ENCODE measurements around the gene MRPS35. TPM values are rescaled to one million over a fixed set of nuclear protein-coding genes. Genes with fewer than 3 reads are reported as not detected.

The MRPS35 gene
- total RNA-seq, 8 experiments from 2014 or later: 42.2 to 67.7 (median 54.7) TPM

GRCh38 chr12:27689558-27690180, 21.0 kb upstream of the MRPS35 start:
- Histone ChIP-seq H3K27ac (no peak overlapping the region), H3K4me1 (replicated peaks in 1 of 2) (no peaks in the 10 kb centered on the region), H3K4me3 (no peak overlapping the region)
- WGBS, 10 experiments: 88 to 100% (median 93%) methylated on average over 1 to 11 of the region's 13 CpGs; no CpG with 5 or more reads in 1 of the 10 experiments
- ATAC-seq (replicated peaks in 6 of 8): no peak
- in situ Hi-C loops (cut with MboI; ENCODE audit: low pct_unique_long_range_greater_than_20kb in 2 of 9, low sequenced_read_pairs in 9 of 9, unreplicated experiment in 9 of 9): no loop called here

GRCh38 chr12:27693403-27693802, 17.2 kb upstream of the MRPS35 start:
- WGBS, 10 experiments: 79 to 100% (median 94%) methylated on average over 2 of the region's 2 CpGs; no CpG with 5 or more reads in 1 of the 10 experiments
- Histone ChIP-seq H3K4me3 (no peak overlapping the region), H3K27ac (no peak overlapping the region), H3K4me1 (replicated peaks in 1 of 2) (no peaks in the 10 kb centered on the region)
- no peak for ATAC-seq (replicated peaks in 6 of 8)
- in situ Hi-C loops (cut with MboI; ENCODE audit: low pct_unique_long_range_greater_than_20kb in 2 of 9, low sequenced_read_pairs in 9 of 9, unreplicated experiment in 9 of 9): no loop called here

- 86 to 100% (median 93%) methylated on average over 2 to 6 of the region's 6 CpGs for WGBS, 10 experiments
- in situ Hi-C loops (cut with MboI; ENCODE audit: low pct_unique_long_range_greater_than_20kb in 2 of 9, low sequenced_read_pairs in 9 of 9, unreplicated experiment in 9 of 9): no loop called here
- no peaks in the 10 kb centered on the region for H3K4me1 ChIP-seq (replicated peaks in 1 of 2)
- no peak overlapping the region for H3K4me3 ChIP-seq
- H3K27ac ChIP-seq: no peak overlapping the region
- no peak for ATAC-seq (replicated peaks in 6 of 8)
Observed at GRCh38 chr12:27695556-27696292, 14.9 kb upstream of the MRPS35 start.

- H3K27ac ChIP-seq: no peak within 1 kb of the TSS
- ATAC-seq (replicated peaks in 6 of 8): peak in 1 of 8 experiments; percentile 45
- H3K4me3 ChIP-seq: no peak within 1 kb of the TSS
- no peaks in the 10 kb centered on the region for H3K4me1 ChIP-seq (replicated peaks in 1 of 2)
- WGBS, 10 experiments: 0 to 100% (median 90%) methylated on average over 1 to 5 of the region's 5 CpGs; no CpG with 5 or more reads in 2 of the 10 experiments
- in situ Hi-C loops (cut with MboI; ENCODE audit: low pct_unique_long_range_greater_than_20kb in 2 of 9, low sequenced_read_pairs in 9 of 9, unreplicated experiment in 9 of 9): no loop called here
Observed at GRCh38 chr12:27696293-27696652, 14.4 kb upstream of the MRPS35 start, which contains the start of gene REP15. Gene REP15 (plus strand): TSS chr12:27696447. CDS start chr12:27696563, 116 bp downstream.

GRCh38 chr12:27696864-27697564, 13.6 kb upstream of the MRPS35 start:
- 89 to 100% (median 100%) methylated on average over 1 to 3 of the region's 3 CpGs; no CpG with 5 or more reads in 1 of the 10 experiments for WGBS, 10 experiments
- Histone ChIP-seq H3K27ac (no peak overlapping the region), H3K4me3 (no peak overlapping the region), H3K4me1 (replicated peaks in 1 of 2) (no peaks in the 10 kb centered on the region)
- in situ Hi-C loops (cut with MboI; ENCODE audit: low pct_unique_long_range_greater_than_20kb in 2 of 9, low sequenced_read_pairs in 9 of 9, unreplicated experiment in 9 of 9): no loop called here
- no peak for ATAC-seq (replicated peaks in 6 of 8)

- Histone ChIP-seq H3K27ac (no peak overlapping the region), H3K4me1 (replicated peaks in 1 of 2) (peaks cover 0 to 2% of the 10 kb centered on the region in 2 donors), H3K4me3 (no peak overlapping the region)
- WGBS, 10 experiments: 4 to 48% (median 14%) methylated on average over 1 to 4 of the region's 4 CpGs; no CpG with 5 or more reads in 1 of the 10 experiments
- in situ Hi-C loops (cut with MboI; ENCODE audit: low pct_unique_long_range_greater_than_20kb in 2 of 9, low sequenced_read_pairs in 9 of 9, unreplicated experiment in 9 of 9): no loop called here
- ATAC-seq (replicated peaks in 6 of 8): peak; percentile 67 to 98 (median 94)
Observed at GRCh38 chr12:27703720-27704452, 6.7 kb upstream of the MRPS35 start.

- ATAC-seq (replicated peaks in 6 of 8): no peak
- in situ Hi-C loops (cut with MboI; ENCODE audit: low pct_unique_long_range_greater_than_20kb in 2 of 9, low sequenced_read_pairs in 9 of 9, unreplicated experiment in 9 of 9): no loop called here
- H3K27ac ChIP-seq: no peak overlapping the region
- 80 to 100% (median 90%) methylated on average over 1 to 3 of the region's 8 CpGs; no CpG with 5 or more reads in 3 of the 10 experiments for WGBS, 10 experiments
- peaks cover 0 to 7% of the 10 kb centered on the region in 2 donors for H3K4me1 ChIP-seq (replicated peaks in 1 of 2)
- H3K4me3 ChIP-seq: no peak overlapping the region
Observed at GRCh38 chr12:27705263-27705662, 5.4 kb upstream of the MRPS35 start.

- in situ Hi-C loops (cut with MboI; ENCODE audit: low pct_unique_long_range_greater_than_20kb in 2 of 9, low sequenced_read_pairs in 9 of 9, unreplicated experiment in 9 of 9): no loop called here
- peaks cover 0 to 10% of the 10 kb centered on the region in 2 donors for H3K4me1 ChIP-seq (replicated peaks in 1 of 2)
- H3K27ac ChIP-seq: no peak overlapping the region
- 60 to 100% (median 89%) methylated on average over 1 to 2 of the region's 2 CpGs; no CpG with 5 or more reads in 1 of the 10 experiments for WGBS, 10 experiments
- H3K4me3 ChIP-seq: no peak overlapping the region
- no peak for ATAC-seq (replicated peaks in 6 of 8)
Observed at GRCh38 chr12:27707216-27707615, 3.4 kb upstream of the MRPS35 start.

GRCh38 chr12:27709212-27709931, 1.3 kb upstream of the MRPS35 start:
- in situ Hi-C loops (cut with MboI; ENCODE audit: low pct_unique_long_range_greater_than_20kb in 2 of 9, low sequenced_read_pairs in 9 of 9, unreplicated experiment in 9 of 9): no loop called here
- peak overlapping the region in 1 of 5 donors; percentile 88 for H3K4me3 ChIP-seq
- 45 to 100% (median 95%) methylated on average over 2 to 11 of the region's 12 CpGs for WGBS, 10 experiments
- no peak for ATAC-seq (replicated peaks in 6 of 8)
- H3K4me1 ChIP-seq (replicated peaks in 1 of 2): peaks cover 0 to 8% of the 10 kb centered on the region in 2 donors
- no peak overlapping the region for H3K27ac ChIP-seq

- peak overlapping the region; percentile 56 to 91 (median 87) for H3K4me3 ChIP-seq
- in situ Hi-C loops (cut with MboI; ENCODE audit: low pct_unique_long_range_greater_than_20kb in 2 of 9, low sequenced_read_pairs in 9 of 9, unreplicated experiment in 9 of 9): no loop called here
- H3K27ac ChIP-seq: peak overlapping the region; percentile 68 to 91
- WGBS, 10 experiments: 0 to 68% (median 35%) methylated on average over 3 to 23 of the region's 24 CpGs
- peaks cover 0 to 8% of the 10 kb centered on the region in 2 donors for H3K4me1 ChIP-seq (replicated peaks in 1 of 2)
- peak; percentile 46 to 75 (median 49) for ATAC-seq (replicated peaks in 6 of 8)
Observed at GRCh38 chr12:27709932-27710591, 570 bp upstream of the MRPS35 start.

GRCh38 chr12:27711317-27711682, 668 bp downstream of the MRPS35 start:
- H3K4me1 ChIP-seq (replicated peaks in 1 of 2): peaks cover 0 to 8% of the 10 kb centered on the region in 2 donors
- peak overlapping the region; percentile 68 to 91 for H3K27ac ChIP-seq
- ATAC-seq (replicated peaks in 6 of 8): peak in 7 of 8 experiments; percentile 1 to 23 (median 13)
- peak overlapping the region; percentile 56 to 91 (median 87) for H3K4me3 ChIP-seq
- 0 to 40% (median 0%) methylated on average over 1 to 7 of the region's 11 CpGs; no CpG with 5 or more reads in 3 of the 10 experiments for WGBS, 10 experiments
- in situ Hi-C loops (cut with MboI; ENCODE audit: low pct_unique_long_range_greater_than_20kb in 2 of 9, low sequenced_read_pairs in 9 of 9, unreplicated experiment in 9 of 9): no loop called here

GRCh38 chr12:27711967-27712366, 1.3 kb downstream of the MRPS35 start:
- Histone ChIP-seq H3K27ac (no peak overlapping the region), H3K4me1 (replicated peaks in 1 of 2) (peaks cover 0 to 8% of the 10 kb centered on the region in 2 donors), H3K4me3 (peak overlapping the region in 1 of 5 donors; percentile 88)
- no peak for ATAC-seq (replicated peaks in 6 of 8)
- 33 to 100% (median 86%) methylated on average over 2 of the region's 2 CpGs; no CpG with 5 or more reads in 2 of the 10 experiments for WGBS, 10 experiments
- in situ Hi-C loops (cut with MboI; ENCODE audit: low pct_unique_long_range_greater_than_20kb in 2 of 9, low sequenced_read_pairs in 9 of 9, unreplicated experiment in 9 of 9): no loop called here
